ENCODE results near the gene TEAD3.

- TF ChIP-seq CTCF (IDR thresholded peaks at IDR 0.05; ENCODE audit: low read length) (no peak), EZH2phosphoT487 (IDR thresholded peaks at IDR 0.05; ENCODE audit: low read length) (no peak), EZH2 (optimal IDR thresholded peaks at IDR 0.05; ENCODE audit: low read depth, low read length) (no peak)
Measured at GRCh38 chr6:35441205-35441604, 55.7 kb downstream of the TEAD3 start.

Measured in MM.1S (cell line).